SK-N-MC (cell line): Measurements from ENCODE around the gene XPR1.
"Not testable (repeated sequence)": the region's sequence is repeated elsewhere in the genome, so short reads cannot be mapped to it uniquely, and the experiment has no call there.

ENCODE experiments used
- DNase-seq: peaks from one replicate; pipeline ENCODE4 v3.0.0-alpha.2; 2011; ENCODE audit warnings: low read depth, low spot score
- H3K27ac ChIP-seq: fragments of 200-600 bp; sonication (generic); 2 replicates; pipeline ENCODE4 v1.5.1; 2016; ENCODE audit warnings: mixed run types
- H3K36me3 ChIP-seq: fragments of 200-600 bp; sonication (generic); 2 replicates; pipeline ENCODE4 v1.6.1; 2017; ENCODE audit warnings: antibody characterized with exemption, low read length, mixed read lengths; ENCODE audit not compliant: insufficient read depth
- H3K4me3 ChIP-seq: fragments of 200-600 bp; sonication (generic); 2 replicates; pipeline ENCODE4 v1.5.1; 2016
- H3K9ac ChIP-seq: fragments of 200-600 bp; sonication (generic); 2 replicates; pipeline ENCODE4 v1.8.0; 2017; ENCODE audit warnings: mixed run types, mixed read lengths; ENCODE audit not compliant: insufficient read length
- H3K9me3 ChIP-seq: fragments of 200-600 bp; sonication (generic); 2 replicates; pipeline ENCODE4 v1.6.1; 2017; ENCODE audit warnings: low read depth, mild to moderate bottlenecking, antibody characterized with exemption, low read length, moderate library complexity, mixed read lengths
- EZH2 ChIP-seq: fragments of 200-600 bp; sonication (generic); IDR thresholded peaks from one replicate; pipeline ENCODE4 v1.6.1; 2017; ENCODE audit warnings: antibody characterized with exemption
- FOXP2 ChIP-seq: optimal IDR thresholded peaks from 2 replicates; pipeline ENCODE3; 2011; ENCODE audit warnings: mild to moderate bottlenecking, moderate library complexity; ENCODE audit not compliant: insufficient read depth; ENCODE audit errors: extremely low read length, control extremely low read depth
- POLR2AphosphoS5 ChIP-seq: IDR thresholded peaks from 2 replicates; pipeline ENCODE4 v1.6.1; 2012; ENCODE audit warnings: mild to moderate bottlenecking, low read depth, low read length, borderline replicate concordance

Gene XPR1

GRCh38 chr1:180675586-180675985 is 43.8 kb downstream of the XPR1 start:
- Histone ChIP-seq H3K4me3 (no peak overlapping the region), H3K9ac (no peak overlapping the region), H3K36me3 (no peaks in the 10 kb centered on the region), H3K27ac (no peak overlapping the region), H3K9me3 (no peaks in the 10 kb centered on the region)
- no peak for DNase-seq
- no peak for TF ChIP-seq EZH2
- no peak for TF ChIP-seq FOXP2
- TF ChIP-seq POLR2AphosphoS5 = no peak

GRCh38 chr1:180680558-180681144 is 48.8 kb downstream of the XPR1 start:
- H3K4me3 ChIP-seq = no peak overlapping the region
- H3K36me3 ChIP-seq = no peaks in the 10 kb centered on the region
- H3K27ac ChIP-seq = no peak overlapping the region
- no peak overlapping the region for H3K9ac ChIP-seq
- no peak for DNase-seq
- no peaks in the 10 kb centered on the region for H3K9me3 ChIP-seq
- TF ChIP-seq POLR2AphosphoS5 (no peak), FOXP2 (no peak), EZH2 (no peak)

GRCh38 chr1:180683117-180683516 is 51.3 kb downstream of the XPR1 start:
- not testable (repeated sequence) for H3K4me3 ChIP-seq, DNase-seq, H3K9me3 ChIP-seq, H3K27ac ChIP-seq, H3K9ac ChIP-seq, H3K36me3 ChIP-seq

GRCh38 chr1:180691322-180691913 is 59.6 kb downstream of the XPR1 start:
- Histone ChIP-seq H3K27ac (no peak overlapping the region), H3K9ac (no peak overlapping the region), H3K36me3 (no peaks in the 10 kb centered on the region), H3K4me3 (no peak overlapping the region), H3K9me3 (no peaks in the 10 kb centered on the region)
- DNase-seq = no peak
- TF ChIP-seq POLR2AphosphoS5 = no peak
- TF ChIP-seq EZH2 = no peak
- TF ChIP-seq FOXP2 = no peak

- DNase-seq = no peak
- Histone ChIP-seq H3K9ac (no peak overlapping the region), H3K27ac (no peak overlapping the region), H3K36me3 (no peaks in the 10 kb centered on the region), H3K4me3 (no peak overlapping the region), H3K9me3 (no peaks in the 10 kb centered on the region)
- TF ChIP-seq EZH2 = no peak
- TF ChIP-seq POLR2AphosphoS5 = no peak
- no peak for TF ChIP-seq FOXP2
These were observed 61.9 kb downstream of the XPR1 start for GRCh38 chr1:180693564-180694244.

GRCh38 chr1:180695282-180695681 is 63.5 kb downstream of the XPR1 start:
- H3K9ac ChIP-seq = no peak overlapping the region
- no peaks in the 10 kb centered on the region for H3K36me3 ChIP-seq
- H3K27ac ChIP-seq = no peak overlapping the region
- TF ChIP-seq POLR2AphosphoS5 (no peak), EZH2 (no peak), FOXP2 (no peak)
- H3K4me3 ChIP-seq = no peak overlapping the region
- H3K9me3 ChIP-seq = no peaks in the 10 kb centered on the region
- DNase-seq = no peak

- no peak for TF ChIP-seq EZH2
- TF ChIP-seq FOXP2 = no peak
- no peak for TF ChIP-seq POLR2AphosphoS5
- no peak for DNase-seq
- no peak overlapping the region for H3K27ac ChIP-seq
These were observed 64.5 kb downstream of the XPR1 start for GRCh38 chr1:180696361-180696760.

GRCh38 chr1:180698580-180698979 is 66.8 kb downstream of the XPR1 start:
- Histone ChIP-seq H3K27ac (no peak overlapping the region), H3K36me3 (no peaks in the 10 kb centered on the region), H3K4me3 (no peak overlapping the region), H3K9me3 (no peaks in the 10 kb centered on the region), H3K9ac (no peak overlapping the region)
- no peak for DNase-seq
- TF ChIP-seq FOXP2 = no peak

More at GRCh38 chr1:180696361-180696760, 64.5 kb downstream of the XPR1 start:
- no peaks in the 10 kb centered on the region for H3K9me3 ChIP-seq
- H3K9ac ChIP-seq = no peak overlapping the region
- no peak overlapping the region for H3K4me3 ChIP-seq
- no peaks in the 10 kb centered on the region for H3K36me3 ChIP-seq

GRCh38 chr1:180702376-180702775 is 70.6 kb downstream of the XPR1 start:
- H3K9me3 ChIP-seq, H3K36me3 ChIP-seq, H3K9ac ChIP-seq, DNase-seq, H3K27ac ChIP-seq, H3K4me3 ChIP-seq: not testable (repeated sequence)

GRCh38 chr1:180710746-180711145 is 78.9 kb downstream of the XPR1 start:
- not testable (repeated sequence) for H3K27ac ChIP-seq, H3K9ac ChIP-seq, DNase-seq, H3K36me3 ChIP-seq, H3K9me3 ChIP-seq, H3K4me3 ChIP-seq

GRCh38 chr1:180711260-180711659 is 79.4 kb downstream of the XPR1 start:
- not testable (repeated sequence) for H3K27ac ChIP-seq, H3K9ac ChIP-seq, H3K36me3 ChIP-seq, H3K9me3 ChIP-seq, DNase-seq, H3K4me3 ChIP-seq
